T-cell (primary cell): ENCODE results near the gene MDM4. TPM values are rescaled to one million over a fixed set of nuclear protein-coding genes. Genes with fewer than 3 reads are reported as not detected.

ENCODE experiments used
- ATAC-seq, 4 experiments: fragments of 200-7000 bp in 3 of 4; fragments of 150-1000 bp in 1 of 4; cut with Tn5 transposase; replicated peaks in 1 of 4; 1 replicate in 3 of 4; 2 replicates in 1 of 4; pipeline ENCODE4 v1.10.0; 2021; ENCODE audit warnings: moderate library complexity in 3 of 4, mild to moderate bottlenecking in 2 of 4, moderate number of reproducible peaks in 1 of 4
- CTCF ChIA-PET, 2 donors: fragments of 300-600 bp; sonication (Branson Sonifier 250); formaldehyde crosslinking; loops; one replicate each; lab custom pipeline; 2022; ENCODE audit warnings: antibody characterized with exemption in 2 of 2; lab: Charles Lee
- POLR2A ChIA-PET, 2 donors: fragments of 300-600 bp; sonication (Branson Sonifier 250); formaldehyde crosslinking; loops; one replicate each; lab custom pipeline; 2022; ENCODE audit warnings: antibody characterized with exemption in 2 of 2; lab: Charles Lee
- DNase-seq, 35 experiments: peaks; one replicate each; pipeline versions ENCODE4 v3.0.0 to v3.0.0-alpha.2; 2013 to 2023
- H3K27ac ChIP-seq: one replicate; pipeline ENCODE4 v1.5.1; 2013; ENCODE audit warnings: low read length
- H3K27me3 ChIP-seq, 2 experiments: replicated peaks in 1 of 2; 1 replicate in 1 of 2; 2 replicates in 1 of 2; pipeline versions ENCODE4 v1.6.1 to v1.7.0; 2013; ENCODE audit warnings: low read length in 1 of 2, mixed read lengths in 1 of 2; ENCODE audit not compliant: control insufficient read depth in 2 of 2, insufficient read depth in 2 of 2; ENCODE audit errors: extremely low read depth in 1 of 2
- H3K36me3 ChIP-seq, 2 donors: 1 replicate in 1 of 2; 2 replicates in 1 of 2; pipeline versions ENCODE4 v1.6.1 to v1.7.0; 2013; ENCODE audit warnings: low read length in 1 of 2; ENCODE audit not compliant: control insufficient read depth in 2 of 2, insufficient read depth in 1 of 2; ENCODE audit errors: extremely low read depth in 1 of 2
- H3K4me1 ChIP-seq, 2 experiments: 1 replicate in 1 of 2; 2 replicates in 1 of 2; pipeline versions ENCODE4 v1.6.1 to v1.7.0; 2013; ENCODE audit warnings: low read length in 2 of 2, mixed read lengths in 1 of 2; ENCODE audit not compliant: insufficient read depth in 2 of 2, control insufficient read depth in 1 of 2; ENCODE audit errors: extremely low read depth in 1 of 2
- H3K4me3 ChIP-seq, 2 donors: 1 replicate in 1 of 2; 2 replicates in 1 of 2; pipeline versions ENCODE4 v1.5.1 to v1.7.0; 2013; ENCODE audit warnings: mild to moderate bottlenecking in 2 of 2, low read length in 1 of 2, moderate library complexity in 1 of 2; ENCODE audit not compliant: control insufficient read depth in 1 of 2; ENCODE audit errors: extremely low read depth in 1 of 2
- H3K9me3 ChIP-seq: 2 replicates; pipeline ENCODE4 v1.7.0; 2013
- H3K27ac Mint-ChIP-seq, 2 donors: one replicate each; pipeline ENCODE4 v1.8.0; 2020 to 2021; ENCODE audit warnings: mild to moderate bottlenecking in 2 of 2, mixed read lengths in 2 of 2
- H3K27me3 Mint-ChIP-seq, 2 donors: one replicate each; pipeline ENCODE4 v1.8.0; 2021 to 2022; ENCODE audit warnings: mixed read lengths in 2 of 2
- H3K36me3 Mint-ChIP-seq: one replicate; pipeline ENCODE4 v1.8.0; 2021; ENCODE audit warnings: mixed read lengths
- H3K4me1 Mint-ChIP-seq, 3 donors: one replicate each; pipeline ENCODE4 v1.8.0; 2020 to 2022; ENCODE audit warnings: mixed read lengths in 3 of 3, mild to moderate bottlenecking in 1 of 3
- H3K4me3 Mint-ChIP-seq, 3 donors: one replicate each; pipeline ENCODE4 v1.8.0; 2020 to 2022; ENCODE audit warnings: mild to moderate bottlenecking in 3 of 3, mixed read lengths in 3 of 3, moderate library complexity in 3 of 3
- H3K9me3 Mint-ChIP-seq, 3 donors: one replicate each; pipeline ENCODE4 v1.8.0; 2020 to 2022; ENCODE audit warnings: mixed read lengths in 3 of 3
- WGBS: methylation state at CpG from one replicate; pipeline ENCODE4 v1.1.5; 2013; ENCODE audit warnings: missing lambda C conversion rate; ENCODE audit not compliant: insufficient coverage; 5-methylcytosine and 5-hydroxymethylcytosine counted together
- total RNA-seq, 35 experiments: library from RNA in 6 of 35; stranded (reverse) in 6 of 35; fragments of 120-200 nt in 1 of 35; gene quantifications; one replicate each; pipeline versions ENCODE4 v1.2.1 to v1.2.4 and lab custom pipeline; 2013 to 2026

The MDM4 gene
- total RNA-seq, 5 donors from 2014 or later (not counting 1 experiment from before 2014, with no cell fraction given): 168 to 288 (median 183) TPM

DNA sequence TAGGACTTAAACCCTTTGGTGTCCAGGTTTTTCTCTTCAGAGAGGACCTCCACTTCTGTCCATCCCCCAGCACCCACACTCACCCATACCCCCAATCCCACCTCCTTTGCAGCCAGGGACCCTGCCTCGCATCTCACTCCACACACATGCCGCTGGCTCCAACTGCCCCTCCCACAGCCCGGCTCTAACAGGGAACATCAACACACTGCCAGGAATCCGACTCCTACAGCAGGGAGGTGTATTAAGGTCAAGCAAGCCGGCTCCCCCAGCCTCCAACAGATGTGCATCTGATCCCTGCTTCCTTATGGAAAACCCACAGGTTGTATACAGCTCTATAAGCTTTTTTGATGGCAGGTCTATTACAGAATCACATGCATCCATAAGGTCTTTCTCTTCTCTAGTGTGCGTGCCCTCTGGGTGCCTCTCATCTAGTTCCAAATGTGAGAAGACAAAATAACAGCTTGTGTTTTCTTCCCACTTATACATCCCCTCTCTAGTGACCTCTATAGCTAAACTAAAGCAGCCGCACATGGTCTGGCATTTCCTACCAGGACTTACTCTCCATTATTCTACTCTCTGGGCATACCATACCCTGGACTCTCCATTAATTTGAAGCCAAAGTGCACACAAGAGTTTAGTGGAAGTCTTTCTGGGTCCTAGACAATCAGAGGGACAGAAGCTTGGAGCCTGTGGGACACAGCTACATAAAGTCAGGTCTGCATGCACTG, 37.9 kb upstream of the MDM4 start:
- H3K9me3 ChIP-seq: no peaks in the 10 kb centered on the region
- no peak overlapping the region for H3K4me3 Mint-ChIP-seq
- ChIA-PET POLR2A (no interaction called here), CTCF (interaction anchor here (0.6 to 1.5 kb wide), 4 partner anchors 25 to 74 kb away, joined by 3 to 5 read pairs (median 3); no protein-coding TSS in a partner anchor)
- WGBS: 97% methylated on average over 4 of the region's 7 CpGs
- peaks cover 0 to 4% of the 10 kb centered on the region in 2 donors for H3K36me3 ChIP-seq
- no peaks in the 10 kb centered on the region for H3K27me3 Mint-ChIP-seq
- peaks cover 76 to 89% (median 85%) of the 10 kb centered on the region in 3 donors for H3K4me1 Mint-ChIP-seq
- peaks cover 23% of the 10 kb centered on the region for H3K36me3 Mint-ChIP-seq
- H3K27ac ChIP-seq: no peak overlapping the region
- H3K9me3 Mint-ChIP-seq: no peaks in the 10 kb centered on the region
- ATAC-seq (no peak), DNase-seq (no peak)
- no peaks in the 10 kb centered on the region for H3K27me3 ChIP-seq
- H3K27ac Mint-ChIP-seq: no peak overlapping the region
- no peak overlapping the region for H3K4me3 ChIP-seq
- peaks cover 28 to 59% of the 10 kb centered on the region in 2 experiments for H3K4me1 ChIP-seq

DNA sequence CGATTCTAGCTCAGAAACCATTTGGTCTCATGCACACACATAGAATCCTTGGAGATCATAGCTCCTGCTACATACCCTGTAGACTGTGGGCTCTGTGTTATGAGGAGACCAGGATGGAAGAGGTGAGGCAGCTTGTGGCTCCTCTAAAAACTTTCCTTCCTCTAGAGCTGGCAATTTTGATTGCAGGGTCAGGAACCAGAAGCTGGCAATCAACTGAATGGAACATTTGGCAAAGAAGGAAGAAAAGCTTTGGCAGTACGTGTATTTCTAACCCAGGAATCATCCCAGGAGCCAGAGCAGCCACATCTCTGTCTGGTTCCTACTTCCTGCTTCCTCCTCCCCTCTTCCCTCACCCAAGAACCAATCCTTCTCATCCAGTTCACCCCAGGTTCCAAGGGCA, 37.3 kb upstream of the MDM4 start:
- H3K4me3 ChIP-seq: no peak overlapping the region
- ChIA-PET CTCF (interaction anchor here (0.6 to 1.5 kb wide), 4 partner anchors 24 to 73 kb away, joined by 3 to 5 read pairs (median 3); no protein-coding TSS in a partner anchor), POLR2A (interaction anchor here in 1 of 2 donors (0.7 kb wide), 1 partner anchor 314 kb away, joined by 3 read pairs; no protein-coding TSS in a partner anchor)
- WGBS: no CpG with 5 or more reads among the region's 2 CpGs
- Mint-ChIP-seq H3K36me3 (peaks cover 25% of the 10 kb centered on the region), H3K27me3 (no peaks in the 10 kb centered on the region), H3K9me3 (no peaks in the 10 kb centered on the region), H3K4me3 (no peak overlapping the region), H3K27ac (no peak overlapping the region), H3K4me1 (peaks cover 79 to 89% (median 87%) of the 10 kb centered on the region in 3 donors)
- H3K9me3 ChIP-seq: no peaks in the 10 kb centered on the region
- no peaks in the 10 kb centered on the region for H3K27me3 ChIP-seq
- ATAC-seq (no peak), DNase-seq (no peak)
- no peak overlapping the region for H3K27ac ChIP-seq
- peaks cover 28 to 61% of the 10 kb centered on the region in 2 experiments for H3K4me1 ChIP-seq
- H3K36me3 ChIP-seq: peaks cover 0 to 4% of the 10 kb centered on the region in 2 donors

DNA sequence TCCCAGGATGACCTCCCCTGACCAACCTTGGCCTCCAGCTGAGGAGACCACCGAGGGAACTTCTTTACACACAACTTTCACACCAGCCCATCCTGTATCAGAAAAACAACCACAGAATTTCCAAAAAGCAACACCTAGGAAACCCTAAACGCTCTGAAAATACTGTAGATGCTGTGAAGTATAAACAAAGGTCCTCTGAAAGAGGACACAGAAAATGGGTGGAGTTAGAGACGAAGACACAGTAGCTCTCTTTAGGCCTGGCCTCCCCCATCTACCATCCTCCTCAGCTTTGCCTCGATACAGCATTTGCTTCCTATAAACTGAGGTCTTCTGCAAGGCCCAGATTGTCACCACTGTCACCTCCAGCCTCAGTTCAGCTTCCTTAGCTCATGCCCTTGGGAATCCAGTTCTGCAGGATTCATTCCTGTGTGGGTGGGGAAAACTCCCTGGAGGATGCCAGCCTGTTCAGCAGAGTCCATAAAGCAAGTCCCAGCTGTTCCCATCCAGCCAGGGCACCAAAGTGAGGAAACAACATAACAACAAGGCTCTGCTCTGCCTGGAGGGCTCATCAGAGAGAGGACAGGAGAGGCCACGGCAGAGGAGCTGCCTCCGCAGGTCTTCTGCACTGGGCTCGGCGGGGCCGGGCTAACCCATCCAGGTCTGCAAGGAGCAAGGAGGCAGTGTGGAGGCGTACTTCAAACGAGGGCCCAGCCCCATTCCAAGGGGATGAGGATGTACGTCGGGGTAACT, 36.6 kb upstream of the MDM4 start:
- Histone ChIP-seq H3K36me3 (peaks cover 0 to 4% of the 10 kb centered on the region in 2 donors), H3K4me1 (peaks cover 28 to 61% of the 10 kb centered on the region in 2 experiments), H3K4me3 (no peak overlapping the region), H3K27ac (no peak overlapping the region), H3K9me3 (no peaks in the 10 kb centered on the region), H3K27me3 (no peaks in the 10 kb centered on the region)
- Mint-ChIP-seq H3K9me3 (no peaks in the 10 kb centered on the region), H3K27me3 (no peaks in the 10 kb centered on the region), H3K27ac (no peak overlapping the region), H3K4me1 (peaks cover 75 to 86% (median 84%) of the 10 kb centered on the region in 3 donors), H3K4me3 (peak overlapping the region in 1 of 3 donors; percentile 19), H3K36me3 (peaks cover 26% of the 10 kb centered on the region)
- ChIA-PET POLR2A (interaction anchor here in 1 of 2 donors (0.6 to 0.7 kb wide), 2 partner anchors 16 to 314 kb away, joined by 3 read pairs; no protein-coding TSS in a partner anchor), CTCF (interaction anchor here (0.9 to 1.5 kb wide), 3 partner anchors 23 to 31 kb away, joined by 3 to 5 read pairs (median 3); no protein-coding TSS in a partner anchor)
- ATAC-seq: no peak
- 90% methylated on average over 8 of the region's 13 CpGs for WGBS
- DNase-seq: no peak

DNA sequence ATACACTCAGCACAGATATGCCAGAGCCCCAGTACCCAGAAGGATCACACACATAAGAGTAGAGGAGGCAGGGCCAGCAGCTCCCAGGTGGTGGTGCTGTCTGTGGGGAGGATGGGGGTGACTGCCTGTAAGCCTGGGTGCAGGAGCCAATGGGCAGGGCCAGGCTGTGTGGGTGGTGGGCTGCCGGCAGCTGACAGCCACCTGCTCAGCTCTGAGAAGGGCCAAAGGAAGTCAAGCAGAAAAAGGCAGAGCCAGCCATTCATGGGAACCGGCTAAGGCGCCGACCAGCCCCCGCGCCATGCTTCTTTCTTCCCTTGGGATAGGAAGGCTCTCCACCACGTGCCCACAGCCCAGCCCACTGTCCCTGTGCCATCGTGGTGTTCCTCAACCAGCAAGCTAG, 35.7 kb upstream of the MDM4 start:
- H3K4me1 Mint-ChIP-seq: peaks cover 72 to 84% (median 84%) of the 10 kb centered on the region in 3 donors
- peaks cover 26% of the 10 kb centered on the region for H3K36me3 Mint-ChIP-seq
- no peak overlapping the region for H3K27ac Mint-ChIP-seq
- no peaks in the 10 kb centered on the region for H3K27me3 ChIP-seq
- no peaks in the 10 kb centered on the region for H3K27me3 Mint-ChIP-seq
- no peak overlapping the region for H3K4me3 ChIP-seq
- DNase-seq (no peak), ATAC-seq (peak in 3 of 4 experiments; percentile 23 to 47 (median 29))
- H3K9me3 Mint-ChIP-seq: no peaks in the 10 kb centered on the region
- H3K4me1 ChIP-seq: peaks cover 23 to 60% of the 10 kb centered on the region in 2 experiments
- CTCF ChIA-PET: interaction anchor here in 1 of 2 donors (1.1 kb wide), 1 partner anchor 30 kb away, joined by 4 read pairs; no protein-coding TSS in a partner anchor
- peaks cover 0 to 4% of the 10 kb centered on the region in 2 donors for H3K36me3 ChIP-seq
- peak overlapping the region in 1 of 3 donors; percentile 66 for H3K4me3 Mint-ChIP-seq
- H3K9me3 ChIP-seq: no peaks in the 10 kb centered on the region
- no peak overlapping the region for H3K27ac ChIP-seq
- POLR2A ChIA-PET: interaction anchor here (0.6 kb wide), 2 partner anchors 81 to 1242 kb away, joined by 3 to 4 read pairs; no protein-coding TSS in a partner anchor
- WGBS: 68% methylated on average over 8 of the region's 8 CpGs

DNA sequence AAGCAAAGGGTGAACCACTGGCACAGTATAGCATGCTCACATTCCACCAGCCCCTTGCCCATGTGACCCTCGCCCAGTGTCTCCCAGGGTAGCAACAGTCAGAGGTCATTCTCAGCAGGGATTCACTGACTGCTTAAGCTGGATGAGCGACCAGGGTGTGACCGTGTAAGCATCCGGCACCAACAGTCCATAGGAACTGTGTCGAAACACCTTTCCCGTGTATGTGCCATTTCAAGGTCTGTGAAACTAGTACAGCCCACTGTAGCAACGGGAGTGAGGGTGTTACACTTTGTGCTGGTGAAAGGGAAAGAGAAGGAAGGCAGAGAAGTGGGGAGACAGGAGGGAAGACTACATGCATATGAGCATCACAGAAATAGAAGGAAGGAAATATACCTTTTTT, 32.4 kb upstream of the MDM4 start:
- Mint-ChIP-seq H3K27me3 (no peaks in the 10 kb centered on the region), H3K4me3 (no peak overlapping the region), H3K4me1 (peaks cover 58 to 71% (median 65%) of the 10 kb centered on the region in 3 donors), H3K9me3 (no peaks in the 10 kb centered on the region), H3K27ac (no peak overlapping the region), H3K36me3 (peaks cover 22% of the 10 kb centered on the region)
- peaks cover 19 to 36% of the 10 kb centered on the region in 2 experiments for H3K4me1 ChIP-seq
- DNase-seq (no peak), ATAC-seq (no peak)
- CTCF ChIA-PET: no interaction called here
- no peaks in the 10 kb centered on the region for H3K9me3 ChIP-seq
- POLR2A ChIA-PET: no interaction called here
- no peak overlapping the region for H3K27ac ChIP-seq
- H3K27me3 ChIP-seq: no peaks in the 10 kb centered on the region
- WGBS: 95% methylated on average over 6 of the region's 7 CpGs
- H3K4me3 ChIP-seq: no peak overlapping the region
- H3K36me3 ChIP-seq: peaks cover 0 to 2% of the 10 kb centered on the region in 2 donors
